Mucosa of stomach (tissue), 1 donor: ENCODE data around the gene TRMT61A.

Source experiments
- H3K27me3 ChIP-seq: one replicate; pipeline ENCODE4 v1.7.0; 2013; ENCODE audit warnings: mild to moderate bottlenecking, low read length; ENCODE audit not compliant: control insufficient read depth, insufficient read depth
- H3K36me3 ChIP-seq: one replicate; pipeline ENCODE4 v1.7.0; 2013; ENCODE audit warnings: low read length; ENCODE audit not compliant: control insufficient read depth, insufficient read depth
- H3K4me1 ChIP-seq: one replicate; pipeline ENCODE4 v1.7.0; 2013; ENCODE audit warnings: mild to moderate bottlenecking, low read length; ENCODE audit not compliant: control insufficient read depth, insufficient read depth
- H3K4me3 ChIP-seq: one replicate; pipeline ENCODE4 v1.7.0; 2013; ENCODE audit warnings: low read length
- H3K9ac ChIP-seq: one replicate; pipeline ENCODE4 v1.7.0; 2013; ENCODE audit warnings: mild to moderate bottlenecking, low read length, moderate library complexity
- H3K9me3 ChIP-seq: one replicate; pipeline ENCODE4 v1.7.0; 2013; ENCODE audit warnings: mild to moderate bottlenecking, low read length, moderate library complexity; ENCODE audit not compliant: control insufficient read depth
- donor health status: Pancreatic carcinoma.

TRMT61A gene

DNA sequence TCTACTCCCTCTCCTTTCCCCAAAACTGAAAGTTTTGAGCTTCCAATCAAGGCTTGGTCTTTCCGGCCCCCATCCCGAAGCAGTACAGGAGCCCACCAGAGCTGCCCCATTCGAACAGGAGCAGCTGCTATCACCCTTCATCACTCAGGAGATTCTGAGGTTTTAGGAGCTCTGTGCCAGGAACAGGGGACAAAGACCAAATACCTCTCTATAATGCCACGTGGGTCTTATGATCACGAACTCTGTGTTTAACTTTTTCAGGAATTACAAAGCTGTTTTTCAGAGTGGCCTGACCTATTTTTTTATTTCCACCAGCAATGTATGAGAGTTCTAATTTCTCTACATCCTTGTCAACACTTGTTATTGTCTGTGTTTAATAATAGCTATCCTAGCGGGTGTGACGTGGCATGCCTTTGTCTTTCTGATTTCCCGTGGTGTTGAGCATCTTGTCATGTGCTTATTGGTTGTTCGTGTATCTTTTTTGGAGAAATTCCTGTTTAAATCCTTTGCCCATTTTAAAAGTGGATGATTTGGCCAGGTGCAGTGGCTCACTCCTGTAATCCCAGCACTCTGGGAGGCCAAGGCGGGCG, 55.4 kb downstream of the TRMT61A start:
- no peak overlapping the region for H3K4me3 ChIP-seq
- H3K36me3 ChIP-seq, result no peaks in the 10 kb centered on the region
- no peaks in the 10 kb centered on the region for H3K9me3 ChIP-seq
- H3K4me1 ChIP-seq, result peaks cover 5% of the 10 kb centered on the region
- no peaks in the 10 kb centered on the region for H3K27me3 ChIP-seq
- H3K9ac ChIP-seq, result no peak overlapping the region
